Effector memory CD8-positive, alpha-beta T cell (primary cell): Measurements from ENCODE around the gene HDHD5.
A peak's percentile ranks its signal among the peaks of the same experiment; 100 is the strongest.

Source experiments
- ATAC-seq: fragments of 150-1000 bp; cut with Tn5 transposase; replicated peaks from 2 replicates; pipeline ENCODE4 v1.10.0; 2021; ENCODE audit warnings: mild to moderate bottlenecking, moderate library complexity
- DNase-seq, 3 experiments: peaks; one replicate each; pipeline ENCODE4 v3.0.0; 2021
- H3K27ac Mint-ChIP-seq, 2 donors: one replicate each; pipeline ENCODE4 v1.8.0; 2022; ENCODE audit warnings: mild to moderate bottlenecking in 2 of 2, mixed read lengths in 2 of 2, moderate library complexity in 2 of 2
- H3K27me3 Mint-ChIP-seq, 2 donors: one replicate each; pipeline ENCODE4 v1.8.0; 2022; ENCODE audit warnings: mixed read lengths in 2 of 2
- H3K36me3 Mint-ChIP-seq: one replicate; pipeline ENCODE4 v1.8.0; 2022; ENCODE audit warnings: mild to moderate bottlenecking, moderate library complexity, mixed read lengths; ENCODE audit not compliant: insufficient read depth
- H3K4me1 Mint-ChIP-seq, 2 donors: one replicate each; pipeline ENCODE4 v1.8.0; 2022; ENCODE audit warnings: low read depth in 2 of 2, mixed read lengths in 2 of 2
- H3K4me3 Mint-ChIP-seq, 2 donors: one replicate each; pipeline ENCODE4 v1.8.0; 2022; ENCODE audit warnings: mild to moderate bottlenecking in 2 of 2, mixed read lengths in 2 of 2, moderate library complexity in 2 of 2
- H3K9me3 Mint-ChIP-seq, 2 donors: one replicate each; pipeline ENCODE4 v1.8.0; 2022; ENCODE audit warnings: mixed read lengths in 2 of 2

HDHD5 gene

GRCh38 chr22:17121233-17122195, 37.6 kb downstream of the HDHD5 start, which contains the start of gene TMEM121B:
Gene TMEM121B (minus strand): TSS chr22:17121360. CDS start chr22:17121127, 233 bp downstream.
- no peak for DNase-seq
- no peak within 1 kb of the TSS for H3K27ac Mint-ChIP-seq
- no peaks in the 10 kb centered on the region for H3K9me3 Mint-ChIP-seq
- ATAC-seq, result peak; percentile 12
- H3K36me3 Mint-ChIP-seq, result peaks cover 4% of the 10 kb centered on the region
- peaks cover 25 to 26% of the 10 kb centered on the region in 2 donors for H3K4me1 Mint-ChIP-seq
- peak within 1 kb of the TSS; percentile 70 to 78 for H3K4me3 Mint-ChIP-seq
- peaks cover 15 to 31% of the 10 kb centered on the region in 2 donors for H3K27me3 Mint-ChIP-seq

GRCh38 chr22:17120711-17121232, 38.3 kb downstream of the HDHD5 start:
- ATAC-seq (peak; percentile 42), DNase-seq (no peak)
- Mint-ChIP-seq H3K4me1 (peaks cover 32 to 34% of the 10 kb centered on the region in 2 donors), H3K27ac (no peak overlapping the region), H3K4me3 (no peak overlapping the region), H3K27me3 (peaks cover 15 to 31% of the 10 kb centered on the region in 2 donors), H3K36me3 (peaks cover 4% of the 10 kb centered on the region), H3K9me3 (no peaks in the 10 kb centered on the region)

DNA sequence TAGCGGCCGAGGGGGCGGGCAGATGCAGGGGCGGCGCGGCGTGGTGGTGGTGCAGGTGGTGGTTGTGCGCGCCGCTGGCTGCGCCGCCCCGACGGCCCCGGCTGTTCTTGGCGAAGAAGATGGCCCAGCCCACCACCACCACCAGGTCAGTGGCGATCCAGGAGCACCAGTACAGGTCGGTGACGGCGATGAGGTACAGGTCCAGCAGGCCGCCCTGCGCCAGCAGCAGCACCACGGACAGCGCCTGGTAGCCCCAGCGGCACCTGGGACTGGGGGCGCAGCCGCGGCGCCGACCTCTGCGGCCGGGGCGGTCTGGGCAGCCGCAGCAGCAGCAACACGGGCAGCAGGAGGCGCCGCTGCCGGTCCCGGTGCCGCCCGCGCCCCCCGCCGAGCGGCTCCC, 38.8 kb downstream of the HDHD5 start:
- H3K4me1 Mint-ChIP-seq, result peaks cover 35 to 37% of the 10 kb centered on the region in 2 donors
- DNase-seq (peak; percentile 31 to 42 (median 37)), ATAC-seq (peak; percentile 68)
- peak overlapping the region; percentile 76 to 78 for H3K4me3 Mint-ChIP-seq
- peaks cover 4% of the 10 kb centered on the region for H3K36me3 Mint-ChIP-seq
- H3K9me3 Mint-ChIP-seq, result no peaks in the 10 kb centered on the region
- H3K27me3 Mint-ChIP-seq, result peaks cover 15 to 31% of the 10 kb centered on the region in 2 donors
- H3K27ac Mint-ChIP-seq, result no peak overlapping the region

GRCh38 chr22:17119481-17120202, 39.4 kb downstream of the HDHD5 start:
- no peak for ATAC-seq
- Mint-ChIP-seq H3K27ac (no peak overlapping the region), H3K4me1 (peaks cover 39 to 43% of the 10 kb centered on the region in 2 donors), H3K4me3 (peak overlapping the region; percentile 76 to 78), H3K27me3 (peaks cover 15 to 26% of the 10 kb centered on the region in 2 donors), H3K36me3 (peaks cover 4% of the 10 kb centered on the region), H3K9me3 (no peaks in the 10 kb centered on the region)
- no peak for DNase-seq

DNA sequence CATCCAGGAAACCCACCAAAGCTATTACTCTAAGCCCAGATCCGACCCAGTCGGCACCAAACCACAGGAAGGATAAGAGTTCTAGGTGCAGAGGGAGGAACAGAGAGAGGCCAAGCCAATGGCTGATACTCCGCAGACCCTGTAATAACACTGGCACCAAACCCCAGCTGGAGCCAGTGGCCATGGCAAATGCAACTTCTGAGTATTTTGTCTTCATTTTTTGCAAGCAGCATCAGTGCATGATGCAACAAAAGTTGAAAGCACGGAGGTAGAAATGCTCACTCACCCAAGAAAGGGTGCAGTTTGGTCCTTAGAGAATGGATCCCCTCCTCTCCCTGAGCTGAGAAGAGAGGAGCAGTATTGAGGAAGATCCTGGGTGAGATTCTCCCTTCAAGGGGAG, 40.7 kb downstream of the HDHD5 start:
- Mint-ChIP-seq H3K4me1 (peaks cover 45 to 51% of the 10 kb centered on the region in 2 donors), H3K36me3 (peaks cover 7% of the 10 kb centered on the region), H3K9me3 (no peaks in the 10 kb centered on the region), H3K4me3 (peak overlapping the region; percentile 76 to 78), H3K27ac (peak overlapping the region; percentile 83 to 90), H3K27me3 (peaks cover 15 to 21% of the 10 kb centered on the region in 2 donors)
- DNase-seq (no peak), ATAC-seq (no peak)

- peak overlapping the region; percentile 76 to 78 for H3K4me3 Mint-ChIP-seq
- DNase-seq, result no peak
- peaks cover 45 to 51% of the 10 kb centered on the region in 2 donors for H3K4me1 Mint-ChIP-seq
Measured at GRCh38 chr22:17117890-17118289, 41.2 kb downstream of the HDHD5 start.

DNA sequence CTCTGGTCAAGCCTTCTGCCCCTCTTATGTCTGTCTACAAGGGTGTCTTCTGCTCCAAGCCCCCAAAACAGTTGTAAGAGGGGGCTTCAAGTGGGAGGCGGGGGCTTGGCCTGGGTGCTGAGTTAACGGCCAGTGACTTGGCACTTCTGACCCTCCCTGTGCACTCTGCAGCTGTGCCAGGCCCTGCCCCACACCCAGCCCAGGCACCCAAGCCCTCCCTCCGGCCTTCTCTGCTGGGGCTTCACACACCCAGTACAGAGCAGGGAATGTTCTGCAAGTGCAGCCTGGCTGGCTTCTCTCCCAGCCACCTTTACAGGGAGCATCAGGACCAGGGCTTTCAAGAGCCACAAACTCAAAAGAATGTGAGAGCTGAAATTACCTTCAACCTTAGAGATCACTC, 41.7 kb downstream of the HDHD5 start:
- DNase-seq, result no peak
- peaks cover 48 to 53% of the 10 kb centered on the region in 2 donors for H3K4me1 Mint-ChIP-seq
- H3K36me3 Mint-ChIP-seq, result peaks cover 7% of the 10 kb centered on the region
- peak overlapping the region; percentile 83 to 90 for H3K27ac Mint-ChIP-seq
- no peak for ATAC-seq
- no peaks in the 10 kb centered on the region for H3K9me3 Mint-ChIP-seq
- H3K4me3 Mint-ChIP-seq, result peak overlapping the region; percentile 76 to 78
- H3K27me3 Mint-ChIP-seq, result peaks cover 11% of the 10 kb centered on the region in 2 donors

More at GRCh38 chr22:17117890-17118289, 41.2 kb downstream of the HDHD5 start:
- peak overlapping the region; percentile 83 to 90 for H3K27ac Mint-ChIP-seq
- H3K36me3 Mint-ChIP-seq, result peaks cover 7% of the 10 kb centered on the region
- peak; percentile 28 for ATAC-seq
- H3K27me3 Mint-ChIP-seq, result peaks cover 15 to 16% of the 10 kb centered on the region in 2 donors
- no peaks in the 10 kb centered on the region for H3K9me3 Mint-ChIP-seq

- ATAC-seq, result no peak
- Mint-ChIP-seq H3K4me3 (peak overlapping the region; percentile 64 to 69), H3K4me1 (peaks cover 52 to 55% of the 10 kb centered on the region in 2 donors), H3K36me3 (peaks cover 7% of the 10 kb centered on the region), H3K27me3 (peaks cover 5% of the 10 kb centered on the region in 2 donors), H3K9me3 (no peaks in the 10 kb centered on the region), H3K27ac (peak overlapping the region; percentile 66 to 83)
- DNase-seq, result no peak
Measured at GRCh38 chr22:17116572-17117330, 42.3 kb downstream of the HDHD5 start.

- Mint-ChIP-seq H3K9me3 (no peaks in the 10 kb centered on the region), H3K4me3 (peak overlapping the region; percentile 64 to 69)
- ATAC-seq, result peak; percentile 6
Measured at GRCh38 chr22:17115945-17116565, 43.0 kb downstream of the HDHD5 start.

DNA sequence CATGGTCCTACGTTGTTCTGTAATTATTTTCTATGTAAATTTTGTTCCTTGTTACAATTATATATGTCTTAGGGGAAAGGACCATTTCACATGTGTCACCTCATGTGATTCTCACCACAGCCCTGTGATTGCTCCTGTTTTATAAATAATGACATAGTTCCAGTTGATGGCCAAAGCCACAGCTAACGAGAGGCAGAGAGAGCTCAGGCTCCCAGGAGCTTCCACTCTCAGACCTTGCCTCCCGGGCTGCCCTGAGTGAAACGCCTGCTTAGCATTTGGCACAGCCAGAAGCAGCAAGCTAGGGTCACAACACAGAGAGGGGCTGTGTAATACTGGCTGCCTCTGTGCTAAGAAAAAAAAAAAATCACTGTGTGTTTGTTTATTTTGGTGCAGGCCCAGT, 43.8 kb downstream of the HDHD5 start:
- Mint-ChIP-seq H3K4me1 (peaks cover 55 to 58% of the 10 kb centered on the region in 2 donors), H3K4me3 (no peak overlapping the region)

More at GRCh38 chr22:17115945-17116565, 43.0 kb downstream of the HDHD5 start:
- H3K36me3 Mint-ChIP-seq, result peaks cover 7% of the 10 kb centered on the region
- H3K4me1 Mint-ChIP-seq, result peaks cover 54 to 57% of the 10 kb centered on the region in 2 donors
- no peak for DNase-seq
- no peaks in the 10 kb centered on the region for H3K27me3 Mint-ChIP-seq
- H3K27ac Mint-ChIP-seq, result peak overlapping the region; percentile 66 to 83

GRCh38 chr22:17114898-17115235, 44.2 kb downstream of the HDHD5 start:
- H3K4me3 Mint-ChIP-seq, result no peak overlapping the region
- no peaks in the 10 kb centered on the region for H3K9me3 Mint-ChIP-seq
- H3K27me3 Mint-ChIP-seq, result no peaks in the 10 kb centered on the region
- no peak for ATAC-seq
- H3K27ac Mint-ChIP-seq, result peak overlapping the region in 1 of 2 donors; percentile 1
- peaks cover 55 to 58% of the 10 kb centered on the region in 2 donors for H3K4me1 Mint-ChIP-seq
- peaks cover 13% of the 10 kb centered on the region for H3K36me3 Mint-ChIP-seq
- DNase-seq, result no peak

More for the DNA sequence above, 43.8 kb downstream of the HDHD5 start:
- Mint-ChIP-seq H3K9me3 (no peaks in the 10 kb centered on the region), H3K27me3 (no peaks in the 10 kb centered on the region), H3K36me3 (peaks cover 9% of the 10 kb centered on the region), H3K27ac (peak overlapping the region in 1 of 2 donors; percentile 83)
- ATAC-seq (no peak), DNase-seq (no peak)

DNA sequence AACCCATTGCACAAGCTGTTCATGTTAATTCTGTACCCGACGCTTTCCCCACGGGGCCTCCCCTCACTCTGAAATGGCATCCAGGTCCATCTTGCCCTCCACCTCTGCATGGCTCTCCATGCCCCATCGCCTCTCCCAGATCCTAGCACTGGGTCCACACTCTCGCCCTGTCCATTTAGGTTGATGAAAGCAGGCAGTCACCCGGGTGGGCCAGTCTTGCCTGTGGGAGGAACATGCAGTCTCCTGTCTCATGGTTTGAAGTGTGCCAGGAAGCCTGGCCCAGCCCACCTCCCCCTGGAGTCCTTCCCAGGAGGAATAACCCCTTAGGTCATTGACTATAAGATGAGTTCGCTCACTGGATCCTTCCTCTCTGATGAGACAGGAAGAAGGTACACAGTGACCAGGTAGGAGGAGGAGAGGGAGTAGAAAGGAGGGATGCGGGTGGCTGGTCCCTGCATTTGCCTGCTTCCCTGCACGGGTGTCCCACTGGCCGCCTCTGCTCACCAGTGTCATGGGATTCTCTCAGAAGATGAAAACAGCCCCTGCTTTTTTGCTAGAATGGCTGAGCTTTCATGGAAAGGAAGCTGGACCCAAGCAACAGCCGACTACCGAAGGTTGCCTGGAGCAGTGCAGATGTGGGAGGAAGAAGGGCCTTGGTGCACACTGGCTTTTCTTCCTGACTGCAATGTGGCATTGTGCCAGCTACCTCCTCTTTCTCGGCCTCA, 44.7 kb downstream of the HDHD5 start:
- ATAC-seq (no peak), DNase-seq (no peak)
- Mint-ChIP-seq H3K27me3 (no peaks in the 10 kb centered on the region), H3K4me3 (no peak overlapping the region), H3K9me3 (no peaks in the 10 kb centered on the region), H3K4me1 (peaks cover 55 to 58% of the 10 kb centered on the region in 2 donors), H3K27ac (peak overlapping the region; percentile 1 to 41), H3K36me3 (peaks cover 17% of the 10 kb centered on the region)
